Caco-2 (cell line): ENCODE measurements around the gene RHPN2. TPM values are rescaled to one million over a fixed set of nuclear protein-coding genes. Genes with fewer than 3 reads are reported as not detected.

Experiments used
- BruUV-seq: library from RNA; stranded (reverse); fragments of 400-500 nt; replicated peaks from 2 replicates; lab custom pipeline; 2021; lab: Mats Ljungman, UMichigan
- CTCF ChIA-PET: fragments of 300-600 bp; sonication (Branson Sonifier 250); formaldehyde crosslinking; loops from one replicate; lab custom pipeline; 2022; ENCODE audit warnings: antibody characterized with exemption; lab: Charles Lee
- POLR2A ChIA-PET: fragments of 300-600 bp; sonication (Branson Sonifier 250); formaldehyde crosslinking; loops from one replicate; lab custom pipeline; 2022; ENCODE audit warnings: antibody characterized with exemption; lab: Charles Lee
- DNase-seq, 2 experiments: peaks; one replicate each; pipeline versions ENCODE4 v3.0.0 to v3.0.0-alpha.2; 2020 to 2022
- H3K27me3 ChIP-seq: replicated peaks from 2 replicates; pipeline ENCODE4 v1.6.0; 2011; ENCODE audit warnings: low read length; ENCODE audit not compliant: control insufficient read depth, insufficient read depth
- H3K36me3 ChIP-seq: 2 replicates; pipeline ENCODE4 v1.5.1; 2011; ENCODE audit warnings: low read length; ENCODE audit not compliant: control insufficient read depth, insufficient read depth
- H3K4me1 ChIP-seq: fragments of 250-450 bp; sonication (Bioruptor Pico); 2 replicates; pipeline ENCODE4 v1.5.1; 2020; ENCODE audit warnings: mild to moderate bottlenecking
- H3K4me3 ChIP-seq: 2 replicates; pipeline ENCODE4 v1.5.1; 2011; ENCODE audit warnings: low read depth, mild to moderate bottlenecking, control low read depth, low read length
- H3K9me3 ChIP-seq: fragments of 250-450 bp; sonication (Bioruptor Pico); 2 replicates; pipeline ENCODE4 v1.5.1; 2020; ENCODE audit warnings: mild to moderate bottlenecking, moderate library complexity
- H3K27ac Mint-ChIP-seq: one replicate; pipeline ENCODE4 v1.8.0; 2022; ENCODE audit warnings: mixed read lengths; ENCODE audit not compliant: unreplicated experiment
- H3K27me3 Mint-ChIP-seq: one replicate; pipeline ENCODE4 v1.8.0; 2022; ENCODE audit warnings: mixed read lengths; ENCODE audit not compliant: insufficient read depth, unreplicated experiment
- H3K36me3 Mint-ChIP-seq: one replicate; pipeline ENCODE4 v1.8.0; 2022; ENCODE audit warnings: mild to moderate bottlenecking, mixed read lengths; ENCODE audit not compliant: insufficient read depth, unreplicated experiment
- H3K4me1 Mint-ChIP-seq: one replicate; pipeline ENCODE4 v1.8.0; 2022; ENCODE audit warnings: low read depth, mixed read lengths; ENCODE audit not compliant: unreplicated experiment
- H3K4me3 Mint-ChIP-seq: one replicate; pipeline ENCODE4 v1.8.0; 2022; ENCODE audit warnings: mild to moderate bottlenecking, moderate library complexity, mixed read lengths; ENCODE audit not compliant: unreplicated experiment
- H3K9me3 Mint-ChIP-seq: one replicate; pipeline ENCODE4 v1.8.0; 2022; ENCODE audit warnings: mixed read lengths; ENCODE audit not compliant: unreplicated experiment
- CTCF ChIP-seq, 2 experiments: fragments of 200-600 bp in 1 of 2; IDR thresholded peaks; 1 replicate in 1 of 2; 2 replicates in 1 of 2; pipeline versions ENCODE4 v1.5.1 to v1.8.0; 2011 to 2022; ENCODE audit warnings: antibody characterized with exemption in 1 of 2, control low read depth in 1 of 2, inconsistent platforms in 1 of 2, low read depth in 1 of 2, low read length in 1 of 2, mild to moderate bottlenecking in 1 of 2, moderate library complexity in 1 of 2; ENCODE audit not compliant: insufficient read depth in 1 of 2, severe bottlenecking in 1 of 2, unreplicated experiment in 1 of 2
- intact Hi-C: fragments of 100-400 bp; cut with micrococcal nuclease; formaldehyde crosslinking; loops from one replicate; pipeline ENCODE4 v1.10.0; 2022; ENCODE audit not compliant: unreplicated experiment
- total RNA-seq: library from RNA; stranded (reverse); gene quantifications from 2 replicates; pipeline ENCODE4 v1.2.3, GENCODE V29; 2022

RHPN2 gene
- total RNA-seq, 1 experiment from 2014 or later = 69.5 TPM

- Mint-ChIP-seq H3K27me3 (no peaks in the 10 kb centered on the region), H3K9me3 (peaks cover 5% of the 10 kb centered on the region), H3K27ac (no peak overlapping the region), H3K4me1 (no peaks in the 10 kb centered on the region), H3K4me3 (no peak overlapping the region), H3K36me3 (peaks cover 4% of the 10 kb centered on the region)
- no peak for TF ChIP-seq CTCF (IDR thresholded peaks at IDR 0.05; ENCODE audit: insufficient read depth in 1 of 2, low read depth in 1 of 2, low read length in 1 of 2, severe bottlenecking in 1 of 2, unreplicated experiment in 1 of 2)
- H3K4me1 ChIP-seq = no peaks in the 10 kb centered on the region
- BruUV-seq = no TSS peak
- no peak overlapping the region for H3K4me3 ChIP-seq
- POLR2A ChIA-PET = no interaction called here
- H3K9me3 ChIP-seq = peaks cover 2% of the 10 kb centered on the region; the same call in 1 of the 2 replicates
- H3K27me3 ChIP-seq = no peaks in the 10 kb centered on the region
- intact Hi-C loops = no loop called here
- CTCF ChIA-PET = no interaction called here
- H3K36me3 ChIP-seq = no peaks in the 10 kb centered on the region; the same call in 1 of the 2 replicates
- no peak for DNase-seq
Measured at GRCh38 chr19:32933571-32933970, 131.1 kb downstream of the RHPN2 start.

GRCh38 chr19:32930567-32930966 lies 134.1 kb downstream of the RHPN2 start:
- intact Hi-C loops = no loop called here
- Mint-ChIP-seq H3K36me3 (peaks cover 12% of the 10 kb centered on the region), H3K4me1 (no peaks in the 10 kb centered on the region), H3K4me3 (no peak overlapping the region), H3K9me3 (peaks cover 23% of the 10 kb centered on the region), H3K27me3 (no peaks in the 10 kb centered on the region), H3K27ac (no peak overlapping the region)
- no peak overlapping the region for H3K4me3 ChIP-seq
- H3K9me3 ChIP-seq = peaks cover 8% of the 10 kb centered on the region; the same call in 1 of the 2 replicates
- TF ChIP-seq CTCF (IDR thresholded peaks at IDR 0.05; ENCODE audit: insufficient read depth in 1 of 2, low read depth in 1 of 2, low read length in 1 of 2, severe bottlenecking in 1 of 2, unreplicated experiment in 1 of 2) = no peak
- H3K36me3 ChIP-seq = no peaks in the 10 kb centered on the region; the same call in 1 of the 2 replicates
- no peaks in the 10 kb centered on the region for H3K27me3 ChIP-seq
- DNase-seq = no peak
- BruUV-seq = no TSS peak
- ChIA-PET CTCF (no interaction called here), POLR2A (no interaction called here)
- H3K4me1 ChIP-seq = no peaks in the 10 kb centered on the region

- H3K36me3 Mint-ChIP-seq = peaks cover 12% of the 10 kb centered on the region
- H3K27me3 Mint-ChIP-seq = no peaks in the 10 kb centered on the region
- ChIA-PET CTCF (no interaction called here), POLR2A (no interaction called here)
- no peaks in the 10 kb centered on the region for H3K27me3 ChIP-seq
- no peak overlapping the region for H3K27ac Mint-ChIP-seq
- H3K4me3 ChIP-seq = no peak overlapping the region
- intact Hi-C loops = no loop called here
- H3K9me3 ChIP-seq = peaks cover 8% of the 10 kb centered on the region; the same call in 1 of the 2 replicates
- H3K4me3 Mint-ChIP-seq = no peak overlapping the region
- H3K36me3 ChIP-seq = no peaks in the 10 kb centered on the region; the same call in 1 of the 2 replicates
- DNase-seq = no peak
- H3K4me1 ChIP-seq = no peaks in the 10 kb centered on the region
- no peaks in the 10 kb centered on the region for H3K4me1 Mint-ChIP-seq
- BruUV-seq = no TSS peak
- peaks cover 23% of the 10 kb centered on the region for H3K9me3 Mint-ChIP-seq
- no peak for TF ChIP-seq CTCF (IDR thresholded peaks at IDR 0.05; ENCODE audit: insufficient read depth in 1 of 2, low read depth in 1 of 2, low read length in 1 of 2, severe bottlenecking in 1 of 2, unreplicated experiment in 1 of 2)
Measured at GRCh38 chr19:32928806-32929205, 135.9 kb downstream of the RHPN2 start.

Other genes with a start within 250 kb of the RHPN2 start
- gene SLC7A9, start 195.1 kb downstream of the RHPN2 start, total RNA-seq = 3.3 and 3.6 TPM in 2 replicates
- 14.5 and 17.3 TPM in 2 replicates for gene CEP89, start 92.9 kb downstream of the RHPN2 start, total RNA-seq
- gene FAAP24, start 92.6 kb downstream of the RHPN2 start, total RNA-seq = 9.6 and 12.0 TPM in 2 replicates
- gene GPATCH1, start 16.3 kb upstream of the RHPN2 start, total RNA-seq = 16.1 and 17.1 TPM in 2 replicates
- gene WDR88, start 67.2 kb upstream of the RHPN2 start, total RNA-seq = 0.20 and 0.37 TPM in 2 replicates
- 21.3 and 22.8 TPM in 2 replicates for gene LRP3, start 129.4 kb upstream of the RHPN2 start, total RNA-seq
- not detected in 2 replicates for gene SLC7A10, start 161.0 kb upstream of the RHPN2 start, total RNA-seq
- gene CEBPA, start 237.6 kb upstream of the RHPN2 start, total RNA-seq = 97.9 and 110 TPM in 2 replicates